HG02763 (cell line): ENCODE results near the gene UGT2B17.

Experiments
- ATAC-seq: cut with Tn5 transposase; IDR thresholded peaks from one replicate; pipeline ENCODE4 v1.9.1; 2021; ENCODE audit warnings: mild to moderate bottlenecking, moderate library complexity; ENCODE audit not compliant: unreplicated experiment

Gene UGT2B17

GRCh38 chr4:68489338-68489737 lies 86.8 kb downstream of the UGT2B17 start:
- no peak for ATAC-seq
